Hepatocyte (in vitro differentiated cells): Measurements from ENCODE around the gene HERC4. TPM values are rescaled to one million over a fixed set of nuclear protein-coding genes. Genes with fewer than 3 reads are reported as not detected.

Experiments used
- DNase-seq: peaks from one replicate; pipeline ENCODE4 v3.0.0-alpha.2; 2016; ENCODE audit warnings: low spot score
- H2AFZ ChIP-seq: fragments of 200-600 bp; sonication (generic); 2 replicates; pipeline ENCODE4 v1.6.0; 2016; ENCODE audit warnings: antibody characterized with exemption, mild to moderate bottlenecking
- H3K27ac ChIP-seq: fragments of 200-600 bp; sonication (generic); 2 replicates; pipeline ENCODE4 v1.5.1; 2016; ENCODE audit warnings: mild to moderate bottlenecking
- H3K27me3 ChIP-seq: fragments of 200-600 bp; sonication (generic); 2 replicates; pipeline ENCODE4 v1.6.1; 2016
- H3K36me3 ChIP-seq: fragments of 200-600 bp; sonication (generic); replicated peaks from 2 replicates; pipeline ENCODE4 v1.5.1; 2016; ENCODE audit warnings: low read depth; ENCODE audit not compliant: insufficient read depth
- H3K4me1 ChIP-seq: fragments of 200-600 bp; sonication (generic); 2 replicates; pipeline ENCODE4 v1.5.1; 2016; ENCODE audit warnings: mild to moderate bottlenecking, moderate library complexity; ENCODE audit not compliant: insufficient read depth
- H3K4me2 ChIP-seq: fragments of 200-600 bp; sonication (generic); 2 replicates; pipeline ENCODE4 v1.6.0; 2016
- H3K4me3 ChIP-seq: fragments of 200-600 bp; sonication (generic); 2 replicates; pipeline ENCODE4 v1.5.1; 2016; ENCODE audit warnings: mild to moderate bottlenecking
- H3K79me2 ChIP-seq: fragments of 200-600 bp; sonication (generic); 2 replicates; pipeline ENCODE4 v1.6.0; 2017; ENCODE audit warnings: mild to moderate bottlenecking
- H3K9me2 ChIP-seq: fragments of 200-600 bp; sonication (generic); replicated peaks from 2 replicates; pipeline ENCODE4 v1.6.0; 2017; ENCODE audit warnings: mild to moderate bottlenecking; ENCODE audit not compliant: insufficient read depth
- H3K9me3 ChIP-seq: fragments of 200-600 bp; sonication (generic); 2 replicates; pipeline ENCODE4 v1.5.1; 2016; ENCODE audit warnings: low read depth, mild to moderate bottlenecking
- H4K20me1 ChIP-seq: fragments of 200-600 bp; sonication (generic); 2 replicates; pipeline ENCODE4 v1.6.0; 2016; ENCODE audit warnings: mild to moderate bottlenecking; ENCODE audit not compliant: insufficient read depth, poor library complexity, severe bottlenecking
- EZH2 ChIP-seq: fragments of 200-600 bp; sonication (generic); IDR thresholded peaks from 2 replicates; pipeline ENCODE4 v1.6.1; 2016; ENCODE audit warnings: antibody characterized with exemption, mild to moderate bottlenecking, borderline replicate concordance
- EZH2phosphoT487 ChIP-seq: fragments of 200-600 bp; sonication (generic); IDR thresholded peaks from one replicate; pipeline ENCODE4 v1.6.1; 2018; ENCODE audit warnings: antibody characterized with exemption, mild to moderate bottlenecking, low read depth, moderate library complexity; ENCODE audit not compliant: unreplicated experiment, severe bottlenecking
- WGBS: methylation state at CpG from one replicate; pipeline ENCODE4 v1.1.6; 2016; ENCODE audit warnings: low lambda C conversion rate; ENCODE audit errors: missing lambda C conversion rate; 5-methylcytosine and 5-hydroxymethylcytosine counted together
- polyA plus RNA-seq: library from polyadenylated mRNA; unstranded; fragments of >200 nt; fragmentation: Nextera tagmentation; extraction: Ambion mirVana; gene quantifications from 2 replicates; pipeline ENCODE4 v1.2.1, GENCODE V29; 2016
- total RNA-seq: library from RNA; depleted of rRNA; stranded (reverse); fragments of >200 nt; gene quantifications from 2 replicates; pipeline ENCODE4 v1.2.3, GENCODE V29; 2014
- TF ChIP-seq, protein P1 (sequence below): fragments of 200-600 bp; sonication (generic); IDR thresholded peaks from 2 replicates; pipeline ENCODE4 v1.5.1; 2016; ENCODE audit warnings: antibody characterized with exemption, mild to moderate bottlenecking; ENCODE audit not compliant: poor library complexity

HERC4 gene
- total and polyA plus RNA-seq, 2 experiments from 2014 or later, result 23.3 to 54.0 TPM

- DNase-seq, result no peak
- WGBS, result 67% methylated on average over 8 of the region's 8 CpGs
- Histone ChIP-seq H3K27me3 (no peaks in the 10 kb centered on the region), H3K79me2 (peaks cover 10% of the 10 kb centered on the region), H4K20me1 (no peaks in the 10 kb centered on the region), H2AFZ (no peak overlapping the region), H3K4me3 (no peak overlapping the region), H3K9me2 (no peaks in the 10 kb centered on the region), H3K4me2 (no peak overlapping the region), H3K9me3 (no peaks in the 10 kb centered on the region), H3K27ac (no peak overlapping the region), H3K36me3 (no peaks in the 10 kb centered on the region), H3K4me1 (no peaks in the 10 kb centered on the region)
- TF ChIP-seq EZH2 (no peak), EZH2phosphoT487 (no peak)
Observed at GRCh38 chr10:68049289-68050078, 25.6 kb downstream of the HERC4 start.

- Histone ChIP-seq H4K20me1 (no peaks in the 10 kb centered on the region), H3K27ac (no peak overlapping the region), H3K27me3 (no peaks in the 10 kb centered on the region), H3K4me3 (no peak overlapping the region), H3K4me2 (no peak overlapping the region), H3K4me1 (no peaks in the 10 kb centered on the region), H3K9me3 (no peaks in the 10 kb centered on the region), H3K36me3 (no peaks in the 10 kb centered on the region), H3K9me2 (no peaks in the 10 kb centered on the region), H2AFZ (no peak overlapping the region), H3K79me2 (peaks cover 10% of the 10 kb centered on the region)
- TF ChIP-seq, protein P1, sequence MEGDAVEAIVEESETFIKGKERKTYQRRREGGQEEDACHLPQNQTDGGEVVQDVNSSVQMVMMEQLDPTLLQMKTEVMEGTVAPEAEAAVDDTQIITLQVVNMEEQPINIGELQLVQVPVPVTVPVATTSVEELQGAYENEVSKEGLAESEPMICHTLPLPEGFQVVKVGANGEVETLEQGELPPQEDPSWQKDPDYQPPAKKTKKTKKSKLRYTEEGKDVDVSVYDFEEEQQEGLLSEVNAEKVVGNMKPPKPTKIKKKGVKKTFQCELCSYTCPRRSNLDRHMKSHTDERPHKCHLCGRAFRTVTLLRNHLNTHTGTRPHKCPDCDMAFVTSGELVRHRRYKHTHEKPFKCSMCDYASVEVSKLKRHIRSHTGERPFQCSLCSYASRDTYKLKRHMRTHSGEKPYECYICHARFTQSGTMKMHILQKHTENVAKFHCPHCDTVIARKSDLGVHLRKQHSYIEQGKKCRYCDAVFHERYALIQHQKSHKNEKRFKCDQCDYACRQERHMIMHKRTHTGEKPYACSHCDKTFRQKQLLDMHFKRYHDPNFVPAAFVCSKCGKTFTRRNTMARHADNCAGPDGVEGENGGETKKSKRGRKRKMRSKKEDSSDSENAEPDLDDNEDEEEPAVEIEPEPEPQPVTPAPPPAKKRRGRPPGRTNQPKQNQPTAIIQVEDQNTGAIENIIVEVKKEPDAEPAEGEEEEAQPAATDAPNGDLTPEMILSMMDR, result no peak
- TF ChIP-seq EZH2phosphoT487 (no peak), EZH2 (no peak)
- 89% methylated on average over 3 of the region's 3 CpGs for WGBS
- no peak for DNase-seq
Observed at GRCh38 chr10:68047554-68048327, 27.3 kb downstream of the HERC4 start.

GRCh38 chr10:68047122-68047521 is 28.0 kb downstream of the HERC4 start:
- H3K9me3 ChIP-seq, result no peaks in the 10 kb centered on the region
- peaks cover 8% of the 10 kb centered on the region for H3K79me2 ChIP-seq
- DNase-seq, result no peak
- no peak overlapping the region for H3K4me2 ChIP-seq
- no peak overlapping the region for H3K4me3 ChIP-seq
- H3K27ac ChIP-seq, result no peak overlapping the region
- no peak overlapping the region for H2AFZ ChIP-seq
- WGBS, result 100% methylated on average over 1 of the region's 1 CpG
- no peaks in the 10 kb centered on the region for H3K9me2 ChIP-seq
- H3K27me3 ChIP-seq, result no peaks in the 10 kb centered on the region
- no peak for TF ChIP-seq EZH2
- TF ChIP-seq, protein P1, result no peak
- TF ChIP-seq EZH2phosphoT487, result no peak
- H3K4me1 ChIP-seq, result no peaks in the 10 kb centered on the region
- no peaks in the 10 kb centered on the region for H3K36me3 ChIP-seq
- H4K20me1 ChIP-seq, result no peaks in the 10 kb centered on the region

GRCh38 chr10:68046642-68047041 is 28.4 kb downstream of the HERC4 start:
- no peaks in the 10 kb centered on the region for H4K20me1 ChIP-seq
- no peaks in the 10 kb centered on the region for H3K36me3 ChIP-seq
- no peaks in the 10 kb centered on the region for H3K9me3 ChIP-seq
- H3K27me3 ChIP-seq, result no peaks in the 10 kb centered on the region
- WGBS, result 89% methylated on average over 5 of the region's 5 CpGs
- no peak for DNase-seq
- no peak overlapping the region for H3K4me2 ChIP-seq
- no peak overlapping the region for H3K4me3 ChIP-seq
- no peak overlapping the region for H2AFZ ChIP-seq
- peaks cover 8% of the 10 kb centered on the region for H3K79me2 ChIP-seq
- no peaks in the 10 kb centered on the region for H3K4me1 ChIP-seq
- no peak overlapping the region for H3K27ac ChIP-seq
- H3K9me2 ChIP-seq, result no peaks in the 10 kb centered on the region
- TF ChIP-seq EZH2phosphoT487, result no peak
